Measurements from ENCODE around the gene SMG7.

Gene SMG7

DNA sequence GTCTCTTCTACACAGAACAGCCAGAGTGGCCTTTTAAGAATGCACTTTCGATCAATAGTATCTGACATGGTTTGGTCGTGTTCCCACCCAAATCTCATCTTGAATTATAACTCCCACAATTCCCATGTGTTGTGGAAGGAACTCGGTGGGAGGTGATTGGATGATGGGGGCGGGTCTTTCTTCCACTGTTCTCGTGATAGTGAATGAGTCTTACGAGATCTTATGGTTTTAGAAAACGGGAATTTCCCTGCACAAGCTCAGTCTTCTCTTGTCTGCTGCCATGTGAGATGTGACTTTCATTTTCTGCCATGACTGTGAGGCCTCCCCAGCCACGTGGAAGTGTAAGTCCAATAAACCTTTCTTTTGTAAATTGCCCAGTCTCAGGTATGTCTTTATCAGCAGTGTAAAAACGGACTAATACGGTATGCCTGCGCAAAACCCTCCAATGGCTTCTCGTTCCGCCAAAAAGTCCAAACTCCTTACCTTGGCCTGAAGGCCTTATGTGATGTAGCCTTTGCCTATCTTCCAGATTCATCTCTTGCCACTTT, 23.0 kb upstream of the SMG7 start:
- no peaks in the 10 kb centered on the region for H3K27me3 ChIP-seq (ENCODE audit: low read depth)
- in situ Hi-C loops (cut with MboI; ENCODE audit: low sequenced_read_pairs), result no loop called here
- H3K9me3 ChIP-seq, result no peaks in the 10 kb centered on the region
- H3K36me3 ChIP-seq (replicated peaks), result no peaks in the 10 kb centered on the region
- DNase-seq (ENCODE audit: low spot score in 2 of 2), result no peak
- peaks cover 4% of the 10 kb centered on the region for H3K4me1 ChIP-seq
- H3K4me3 ChIP-seq, result no peak overlapping the region

- no peaks in the 10 kb centered on the region for H3K27me3 ChIP-seq (ENCODE audit: low read depth)
- H3K36me3 ChIP-seq (replicated peaks), result no peaks in the 10 kb centered on the region
- no peak overlapping the region for H3K4me3 ChIP-seq
- peaks cover 4% of the 10 kb centered on the region for H3K4me1 ChIP-seq
- in situ Hi-C loops (cut with MboI; ENCODE audit: low sequenced_read_pairs), result no loop called here
- DNase-seq (ENCODE audit: low spot score in 2 of 2), result no peak
- H3K9me3 ChIP-seq, result no peaks in the 10 kb centered on the region
Observed at GRCh38 chr1:183450093-183450492, 22.2 kb upstream of the SMG7 start.

DNA sequence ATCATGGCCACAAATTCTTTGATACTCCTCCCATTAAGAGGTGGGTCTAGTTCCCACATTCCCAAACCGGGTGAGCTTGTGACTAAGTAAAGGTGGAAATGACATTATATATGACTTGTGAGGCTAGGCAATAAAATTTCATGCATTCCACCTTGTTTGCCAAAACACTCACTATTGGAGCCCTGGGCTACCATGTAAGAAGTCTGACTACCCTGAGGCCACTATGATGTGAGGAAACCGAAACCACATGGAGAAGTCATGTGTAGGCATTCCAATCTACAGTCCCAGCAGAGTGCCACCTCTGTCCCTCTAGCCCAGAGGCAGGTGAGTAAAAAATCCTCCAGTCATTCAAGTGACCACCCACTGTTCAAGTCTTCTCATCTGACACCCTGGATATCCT, 17.9 kb upstream of the SMG7 start:
- peaks cover 4% of the 10 kb centered on the region for H3K4me1 ChIP-seq
- H3K27me3 ChIP-seq (ENCODE audit: low read depth), result no peaks in the 10 kb centered on the region
- in situ Hi-C loops (cut with MboI; ENCODE audit: low sequenced_read_pairs), result no loop called here
- DNase-seq (ENCODE audit: low spot score in 2 of 2), result no peak
- H3K4me3 ChIP-seq, result no peak overlapping the region
- no peaks in the 10 kb centered on the region for H3K36me3 ChIP-seq (replicated peaks)
- no peaks in the 10 kb centered on the region for H3K9me3 ChIP-seq

GRCh38 chr1:183456826-183457225, 15.5 kb upstream of the SMG7 start:
- Histone ChIP-seq H3K27me3 (ENCODE audit: low read depth) (no peaks in the 10 kb centered on the region), H3K36me3 (replicated peaks) (no peaks in the 10 kb centered on the region), H3K4me1 (no peaks in the 10 kb centered on the region), H3K9me3 (no peaks in the 10 kb centered on the region), H3K4me3 (no peak overlapping the region)
- DNase-seq (ENCODE audit: low spot score in 2 of 2), result no peak
- in situ Hi-C loops (cut with MboI; ENCODE audit: low sequenced_read_pairs), result no loop called here

DNA sequence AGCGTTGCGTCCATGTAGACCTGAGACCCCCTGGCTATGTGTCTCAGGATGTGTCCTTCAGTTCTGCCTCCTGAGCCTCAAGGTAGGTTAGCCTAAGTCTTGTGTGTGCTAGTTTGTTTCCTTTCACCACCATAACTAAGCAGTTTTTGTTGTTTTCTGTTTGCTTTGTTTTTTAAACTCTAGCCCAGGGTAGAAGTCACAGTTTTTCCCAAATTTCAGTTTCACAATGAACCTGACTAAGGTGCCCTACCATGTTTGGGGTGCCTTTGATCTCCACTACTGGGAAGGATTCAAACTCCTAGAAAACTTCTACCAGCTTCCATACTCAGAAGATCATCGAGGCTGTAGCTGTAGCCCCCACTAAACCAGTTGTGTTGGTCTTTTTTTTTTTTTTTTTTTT, 14.8 kb upstream of the SMG7 start:
- Histone ChIP-seq H3K4me1 (no peaks in the 10 kb centered on the region), H3K27me3 (ENCODE audit: low read depth) (no peaks in the 10 kb centered on the region), H3K36me3 (replicated peaks) (no peaks in the 10 kb centered on the region), H3K4me3 (no peak overlapping the region), H3K9me3 (no peaks in the 10 kb centered on the region)
- in situ Hi-C loops (cut with MboI; ENCODE audit: low sequenced_read_pairs), result no loop called here
- DNase-seq (ENCODE audit: low spot score in 2 of 2), result no peak

DNA sequence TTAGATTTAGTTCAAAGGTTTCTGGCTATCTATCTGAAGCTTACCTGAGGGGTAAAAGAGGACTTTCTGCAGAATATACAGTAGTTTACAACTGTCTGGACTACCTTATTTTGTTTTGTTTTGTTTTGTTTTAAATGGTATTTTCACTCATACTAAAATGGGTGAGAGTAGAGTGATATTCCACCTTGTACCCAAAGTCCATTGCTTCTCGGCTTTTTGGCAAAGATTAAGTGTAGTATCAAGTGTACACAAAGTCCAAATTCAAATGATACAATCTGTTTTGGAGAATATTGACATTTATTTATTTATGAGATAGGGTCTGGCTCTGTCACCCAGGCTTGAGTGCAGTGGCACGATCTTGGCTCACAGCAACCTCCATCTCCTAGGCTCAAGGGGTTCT, 11.7 kb upstream of the SMG7 start:
- in situ Hi-C loops (cut with MboI; ENCODE audit: low sequenced_read_pairs), result no loop called here
- Histone ChIP-seq H3K4me3 (no peak overlapping the region), H3K4me1 (no peaks in the 10 kb centered on the region), H3K36me3 (replicated peaks) (no peaks in the 10 kb centered on the region), H3K27me3 (ENCODE audit: low read depth) (no peaks in the 10 kb centered on the region), H3K9me3 (no peaks in the 10 kb centered on the region)
- DNase-seq (ENCODE audit: low spot score in 2 of 2), result no peak

GRCh38 chr1:183461350-183461749, 10.9 kb upstream of the SMG7 start:
- peaks cover under 1% of the 10 kb centered on the region; the same call in 1 of the 2 replicates for H3K4me1 ChIP-seq
- no peak for DNase-seq (ENCODE audit: low spot score in 2 of 2)
- no peaks in the 10 kb centered on the region for H3K27me3 ChIP-seq (ENCODE audit: low read depth)
- H3K4me3 ChIP-seq, result no peak overlapping the region
- in situ Hi-C loops (cut with MboI; ENCODE audit: low sequenced_read_pairs), result no loop called here
- H3K36me3 ChIP-seq (replicated peaks), result no peaks in the 10 kb centered on the region
- no peaks in the 10 kb centered on the region for H3K9me3 ChIP-seq

- DNase-seq (ENCODE audit: low spot score in 2 of 2), result no peak
Observed at GRCh38 chr1:183463566-183463965, 8.7 kb upstream of the SMG7 start.

GRCh38 chr1:183466781-183467180, 5.5 kb upstream of the SMG7 start:
- DNase-seq (ENCODE audit: low spot score in 2 of 2), result no peak
- Histone ChIP-seq H3K9me3 (no peaks in the 10 kb centered on the region), H3K4me1 (peaks cover 9% of the 10 kb centered on the region), H3K36me3 (replicated peaks) (no peaks in the 10 kb centered on the region), H3K4me3 (no peak overlapping the region), H3K27me3 (ENCODE audit: low read depth) (no peaks in the 10 kb centered on the region)
- in situ Hi-C loops (cut with MboI; ENCODE audit: low sequenced_read_pairs), result no loop called here

More at GRCh38 chr1:183463566-183463965, 8.7 kb upstream of the SMG7 start:
- Histone ChIP-seq H3K27me3 (ENCODE audit: low read depth) (no peaks in the 10 kb centered on the region), H3K36me3 (replicated peaks) (no peaks in the 10 kb centered on the region), H3K9me3 (no peaks in the 10 kb centered on the region), H3K4me3 (no peak overlapping the region), H3K4me1 (peaks cover 4% of the 10 kb centered on the region; the same call in 1 of the 2 replicates)
- in situ Hi-C loops (cut with MboI; ENCODE audit: low sequenced_read_pairs), result no loop called here

DNA sequence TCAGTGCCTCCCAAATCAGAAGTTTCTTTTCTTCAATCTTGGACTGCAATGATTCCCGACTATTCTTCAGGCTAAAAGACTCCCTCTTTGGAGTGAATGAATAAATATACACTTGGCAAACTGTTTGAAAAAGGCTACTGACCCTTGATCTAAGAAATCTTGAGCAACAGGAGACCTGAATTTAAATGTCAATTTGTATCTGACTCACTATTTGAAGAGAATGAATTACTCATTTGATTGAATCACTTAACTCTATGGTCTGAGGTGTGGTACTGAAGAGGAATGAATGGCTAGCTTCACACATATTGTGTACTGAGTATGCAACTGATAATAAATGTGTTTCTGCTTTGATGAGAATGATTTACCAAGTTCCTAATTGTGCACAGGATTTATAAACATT, 4.6 kb upstream of the SMG7 start:
- DNase-seq (ENCODE audit: low spot score in 2 of 2), result no peak
- Histone ChIP-seq H3K4me3 (no peak overlapping the region), H3K4me1 (peaks cover 9% of the 10 kb centered on the region), H3K9me3 (no peaks in the 10 kb centered on the region), H3K36me3 (replicated peaks) (no peaks in the 10 kb centered on the region), H3K27me3 (ENCODE audit: low read depth) (no peaks in the 10 kb centered on the region)
- in situ Hi-C loops (cut with MboI; ENCODE audit: low sequenced_read_pairs), result no loop called here

DNA sequence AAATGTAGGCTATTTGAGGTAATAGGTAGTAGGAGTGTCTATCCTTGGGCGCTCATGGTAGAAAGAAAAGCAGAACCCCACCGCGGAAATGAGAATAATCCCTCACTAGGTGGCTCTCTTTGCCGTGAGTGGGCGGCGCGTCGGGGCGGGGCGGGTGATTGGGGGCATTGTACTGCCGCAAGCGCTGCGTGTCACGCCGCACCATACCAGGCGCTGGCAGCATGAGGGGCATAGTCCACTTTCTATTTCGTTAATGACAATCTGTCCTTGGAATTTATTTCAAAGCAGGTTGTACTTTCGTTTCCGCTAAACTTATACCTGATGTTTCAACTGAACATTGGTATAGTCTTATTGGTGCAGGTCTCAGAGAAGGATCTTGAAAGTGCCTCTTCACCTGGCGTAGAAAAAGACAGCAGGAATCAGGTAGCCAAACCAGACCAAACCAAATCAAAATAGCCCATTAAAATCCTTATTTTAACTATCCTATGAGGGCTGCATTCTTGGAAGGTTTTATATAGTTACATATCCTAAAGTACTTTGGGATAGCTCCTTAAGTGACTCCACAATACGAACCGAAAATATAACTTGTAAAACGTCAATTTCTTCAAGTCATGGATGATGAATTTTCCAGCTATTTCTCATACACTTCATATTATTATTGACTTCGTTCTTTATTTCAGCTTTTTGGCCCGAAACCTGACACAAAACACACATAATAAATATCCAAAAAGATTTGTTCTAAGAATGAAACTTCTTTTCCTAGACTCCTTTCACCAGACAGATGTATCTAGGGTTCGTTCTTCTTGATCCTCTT, 1.9 kb upstream of the SMG7 start:
- DNase-seq (ENCODE audit: low spot score in 2 of 2), result peak; percentile 67 to 93
- Histone ChIP-seq H3K27me3 (ENCODE audit: low read depth) (no peaks in the 10 kb centered on the region), H3K9me3 (no peaks in the 10 kb centered on the region), H3K4me1 (peaks cover 20% of the 10 kb centered on the region), H3K4me3 (peak overlapping the region; percentile 77), H3K36me3 (replicated peaks) (no peaks in the 10 kb centered on the region)
- in situ Hi-C loops (cut with MboI; ENCODE audit: low sequenced_read_pairs), result no loop called here

GRCh38 chr1:183470961-183471742, 1.1 kb upstream of the SMG7 start:
- Histone ChIP-seq H3K9me3 (no peaks in the 10 kb centered on the region), H3K27me3 (ENCODE audit: low read depth) (no peaks in the 10 kb centered on the region), H3K4me3 (peak overlapping the region; percentile 77), H3K4me1 (peaks cover 28% of the 10 kb centered on the region), H3K36me3 (replicated peaks) (no peaks in the 10 kb centered on the region)
- in situ Hi-C loops (cut with MboI; ENCODE audit: low sequenced_read_pairs), result no loop called here
- DNase-seq (ENCODE audit: low spot score in 2 of 2), result peak; percentile 58 to 83

DNA sequence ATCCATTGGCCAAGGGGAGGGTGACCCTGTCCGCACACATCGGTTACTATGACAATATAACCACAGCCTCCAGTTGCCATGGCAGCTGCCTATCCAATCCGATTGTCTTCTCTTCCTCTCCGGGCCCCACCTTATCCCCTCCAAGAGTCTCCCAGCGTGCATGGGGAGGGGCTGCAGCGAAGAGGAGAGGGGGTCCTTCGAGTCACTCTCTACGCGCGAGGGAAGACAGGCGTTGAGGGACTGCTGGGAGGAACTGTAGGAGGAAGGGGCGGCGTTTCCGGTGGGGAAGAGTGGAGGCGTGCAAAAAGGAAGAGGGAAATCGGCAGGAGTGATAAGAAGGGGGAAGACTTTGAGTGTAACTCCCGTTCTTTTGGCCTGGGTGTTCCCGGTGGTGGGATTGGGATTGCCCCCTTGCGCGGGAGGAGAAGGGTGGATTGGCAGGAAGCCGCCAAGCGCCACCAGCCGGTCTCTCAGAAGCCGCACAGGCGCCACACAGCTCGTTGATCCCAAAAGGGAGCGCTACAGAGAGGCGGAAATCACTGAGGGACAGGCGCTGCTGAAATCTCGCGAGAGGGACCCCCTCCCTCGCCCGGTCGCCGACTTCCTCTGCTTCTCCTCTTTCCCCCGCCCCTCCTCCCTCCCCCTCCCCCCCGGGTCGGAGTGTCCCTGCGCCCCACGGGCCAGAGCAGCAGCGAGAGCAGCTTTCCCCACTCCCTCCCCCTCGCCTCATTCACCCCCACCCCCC, 384 bp upstream of the SMG7 start:
- Histone ChIP-seq H3K9me3 (no peaks in the 10 kb centered on the region), H3K36me3 (replicated peaks) (no peaks in the 10 kb centered on the region), H3K4me3 (peak overlapping the region; percentile 77), H3K27me3 (ENCODE audit: low read depth) (no peaks in the 10 kb centered on the region), H3K4me1 (peaks cover 32% of the 10 kb centered on the region)
- peak; percentile 99 for DNase-seq (ENCODE audit: low spot score in 2 of 2)
- in situ Hi-C loops (cut with MboI; ENCODE audit: low sequenced_read_pairs), result no loop called here

GRCh38 chr1:183473217-183473536, 878 bp downstream of the SMG7 start:
- in situ Hi-C loops (cut with MboI; ENCODE audit: low sequenced_read_pairs), result no loop called here
- H3K9me3 ChIP-seq, result no peaks in the 10 kb centered on the region

More at GRCh38 chr1:183473217-183473536, 878 bp downstream of the SMG7 start:
- Histone ChIP-seq H3K4me1 (peaks cover 40% of the 10 kb centered on the region), H3K36me3 (replicated peaks) (no peaks in the 10 kb centered on the region), H3K27me3 (ENCODE audit: low read depth) (no peaks in the 10 kb centered on the region), H3K4me3 (peak overlapping the region; percentile 77)
- no peak for DNase-seq (ENCODE audit: low spot score in 2 of 2)

Data from HAP-1 (cell line).